Measurements from ENCODE around the gene LRRC26. TPM values are rescaled to one million over a fixed set of nuclear protein-coding genes. Genes with fewer than 3 reads are reported as not detected.

LRRC26 gene
- total and polyA plus RNA-seq, 2 of the 13 experiments (the other 11 are each of a cell fraction or from before 2014, with no cell fraction given): not detected

DNA sequence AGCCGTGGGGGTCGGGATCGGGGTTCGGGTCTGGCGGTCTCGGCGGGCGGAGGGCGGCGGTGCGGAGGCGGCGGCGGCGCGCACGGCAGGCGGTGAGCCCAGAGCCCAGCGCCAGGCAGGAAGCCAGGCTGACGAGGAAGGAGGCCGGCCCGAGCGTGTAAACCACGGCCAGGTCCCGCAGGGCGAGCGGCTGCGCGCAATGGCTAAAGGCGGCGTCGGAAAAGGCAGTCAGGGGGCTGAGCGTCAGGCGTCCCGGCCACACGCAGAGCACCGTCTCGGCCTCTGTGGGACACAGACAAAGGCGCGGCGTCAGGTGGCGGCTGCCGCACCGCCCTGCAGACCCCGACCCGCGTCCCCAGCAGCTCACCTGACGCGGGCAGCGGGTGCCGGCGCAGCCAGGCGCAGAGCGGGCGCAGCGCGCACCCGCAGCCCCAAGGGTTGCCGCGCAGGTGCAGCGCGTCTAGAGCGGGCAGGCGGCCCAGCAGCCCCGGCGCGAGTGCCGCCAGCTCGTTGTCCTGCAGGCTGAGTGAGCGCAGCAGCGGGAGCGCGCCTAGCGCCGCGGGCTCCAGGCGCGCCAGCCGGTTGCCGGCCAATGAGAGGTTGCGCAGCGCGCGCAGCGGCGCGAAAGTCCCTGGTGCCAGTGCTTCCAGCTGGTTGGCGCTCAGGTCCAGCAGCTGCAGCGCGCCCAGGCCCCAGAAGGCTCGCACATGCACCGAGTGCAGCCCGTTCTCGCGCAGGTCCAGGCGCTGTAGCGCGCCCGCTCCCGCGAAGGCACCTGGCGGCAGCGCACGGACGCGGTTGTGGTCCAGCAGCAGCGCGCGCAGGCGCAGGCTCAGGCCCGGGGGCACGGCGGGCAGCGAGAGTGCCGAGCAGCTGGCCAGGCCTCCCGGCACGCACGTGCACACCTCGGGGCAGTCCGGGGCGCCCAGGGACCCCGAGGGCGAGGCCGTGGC is 671 bp downstream of the LRRC26 start (continued):
- TF ChIP-seq, protein P1, sequence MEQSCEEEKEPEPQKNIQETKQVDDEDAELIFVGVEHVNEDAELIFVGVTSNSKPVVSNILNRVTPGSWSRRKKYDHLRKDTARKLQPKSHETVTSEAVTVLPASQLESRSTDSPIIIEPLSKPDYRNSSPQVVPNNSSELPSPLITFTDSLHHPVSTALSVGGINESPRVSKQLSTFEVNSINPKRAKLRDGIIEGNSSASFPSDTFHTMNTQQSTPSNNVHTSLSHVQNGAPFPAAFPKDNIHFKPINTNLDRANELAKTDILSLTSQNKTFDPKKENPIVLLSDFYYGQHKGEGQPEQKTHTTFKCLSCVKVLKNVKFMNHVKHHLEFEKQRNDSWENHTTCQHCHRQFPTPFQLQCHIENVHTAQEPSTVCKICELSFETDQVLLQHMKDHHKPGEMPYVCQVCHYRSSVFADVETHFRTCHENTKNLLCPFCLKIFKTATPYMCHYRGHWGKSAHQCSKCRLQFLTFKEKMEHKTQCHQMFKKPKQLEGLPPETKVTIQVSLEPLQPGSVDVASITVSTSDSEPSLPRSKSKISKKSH (CRISPR knock-in tag; IDR thresholded peaks at IDR 0.05; ENCODE audit: borderline replicate concordance): no peak
- TF ChIP-seq KLF9 (CRISPR knock-in tag; IDR thresholded peaks at IDR 0.05; ENCODE audit: low read depth): no peak
- 0 out of 2 replicates have a peak, but pooled peaks have one; percentile 75 for TF ChIP-seq HDAC6 (IDR thresholded peaks at IDR 0.05; ENCODE audit: low read depth, low read length)
- no peak for TF ChIP-seq NR3C1 (CRISPR knock-in tag; IDR thresholded peaks at IDR 0.05)
- no peak for TF ChIP-seq RORA (CRISPR knock-in tag; IDR thresholded peaks at IDR 0.05)
- TF ChIP-seq ZNF598 (CRISPR knock-in tag; IDR thresholded peaks at IDR 0.05; ENCODE audit: borderline replicate concordance): no peak
- 0 out of 2 replicates have a peak, but pooled peaks have one; percentile 77 for TF ChIP-seq EZH2 (conservative IDR thresholded peaks at IDR 0.05; ENCODE audit: low read depth, low read length)
- peak; percentile 26 for TF ChIP-seq NFYC (CRISPR knock-in tag; IDR thresholded peaks at IDR 0.05)
- TF ChIP-seq, protein P2, sequence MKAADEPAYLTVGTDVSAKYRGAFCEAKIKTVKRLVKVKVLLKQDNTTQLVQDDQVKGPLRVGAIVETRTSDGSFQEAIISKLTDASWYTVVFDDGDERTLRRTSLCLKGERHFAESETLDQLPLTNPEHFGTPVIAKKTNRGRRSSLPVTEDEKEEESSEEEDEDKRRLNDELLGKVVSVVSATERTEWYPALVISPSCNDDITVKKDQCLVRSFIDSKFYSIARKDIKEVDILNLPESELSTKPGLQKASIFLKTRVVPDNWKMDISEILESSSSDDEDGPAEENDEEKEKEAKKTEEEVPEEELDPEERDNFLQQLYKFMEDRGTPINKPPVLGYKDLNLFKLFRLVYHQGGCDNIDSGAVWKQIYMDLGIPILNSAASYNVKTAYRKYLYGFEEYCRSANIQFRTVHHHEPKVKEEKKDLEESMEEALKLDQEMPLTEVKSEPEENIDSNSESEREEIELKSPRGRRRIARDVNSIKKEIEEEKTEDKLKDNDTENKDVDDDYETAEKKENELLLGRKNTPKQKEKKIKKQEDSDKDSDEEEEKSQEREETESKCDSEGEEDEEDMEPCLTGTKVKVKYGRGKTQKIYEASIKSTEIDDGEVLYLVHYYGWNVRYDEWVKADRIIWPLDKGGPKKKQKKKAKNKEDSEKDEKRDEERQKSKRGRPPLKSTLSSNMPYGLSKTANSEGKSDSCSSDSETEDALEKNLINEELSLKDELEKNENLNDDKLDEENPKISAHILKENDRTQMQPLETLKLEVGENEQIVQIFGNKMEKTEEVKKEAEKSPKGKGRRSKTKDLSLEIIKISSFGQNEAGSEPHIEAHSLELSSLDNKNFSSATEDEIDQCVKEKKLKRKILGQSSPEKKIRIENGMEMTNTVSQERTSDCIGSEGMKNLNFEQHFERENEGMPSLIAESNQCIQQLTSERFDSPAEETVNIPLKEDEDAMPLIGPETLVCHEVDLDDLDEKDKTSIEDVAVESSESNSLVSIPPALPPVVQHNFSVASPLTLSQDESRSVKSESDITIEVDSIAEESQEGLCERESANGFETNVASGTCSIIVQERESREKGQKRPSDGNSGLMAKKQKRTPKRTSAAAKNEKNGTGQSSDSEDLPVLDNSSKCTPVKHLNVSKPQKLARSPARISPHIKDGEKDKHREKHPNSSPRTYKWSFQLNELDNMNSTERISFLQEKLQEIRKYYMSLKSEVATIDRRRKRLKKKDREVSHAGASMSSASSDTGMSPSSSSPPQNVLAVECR (CRISPR knock-in tag; IDR thresholded peaks at IDR 0.05; ENCODE audit: borderline replicate concordance): no peak; the same call in 1 of the 2 replicates
- no peak for TF ChIP-seq ZNF230 (CRISPR knock-in tag; IDR thresholded peaks at IDR 0.05)
- TF ChIP-seq ZNF136 (CRISPR knock-in tag; IDR thresholded peaks at IDR 0.05; ENCODE audit: low read depth): no peak
- TF ChIP-seq NR2F6 (IDR thresholded peaks at IDR 0.05): no peak
- TF ChIP-seq NR2F6 (CRISPR knock-in tag; IDR thresholded peaks at IDR 0.05): no peak
- no peak for TF ChIP-seq RXRB (CRISPR knock-in tag; IDR thresholded peaks at IDR 0.05; ENCODE audit: borderline replicate concordance)
- no peak for TF ChIP-seq ZNF451 (CRISPR knock-in tag; IDR thresholded peaks at IDR 0.05)
- 0 out of 2 replicates have a peak, but pooled peaks have one; percentile 26 for TF ChIP-seq ZSCAN25 (CRISPR knock-in tag; IDR thresholded peaks at IDR 0.05)
- TF ChIP-seq SALL2 (CRISPR knock-in tag; IDR thresholded peaks at IDR 0.05): no peak
- no peak for TF ChIP-seq ZNF432 (CRISPR knock-in tag; IDR thresholded peaks at IDR 0.05; ENCODE audit: borderline replicate concordance)
- no peak for TF ChIP-seq HOXA9 (CRISPR knock-in tag; IDR thresholded peaks at IDR 0.05; ENCODE audit: borderline replicate concordance)
- TF ChIP-seq, protein P3, sequence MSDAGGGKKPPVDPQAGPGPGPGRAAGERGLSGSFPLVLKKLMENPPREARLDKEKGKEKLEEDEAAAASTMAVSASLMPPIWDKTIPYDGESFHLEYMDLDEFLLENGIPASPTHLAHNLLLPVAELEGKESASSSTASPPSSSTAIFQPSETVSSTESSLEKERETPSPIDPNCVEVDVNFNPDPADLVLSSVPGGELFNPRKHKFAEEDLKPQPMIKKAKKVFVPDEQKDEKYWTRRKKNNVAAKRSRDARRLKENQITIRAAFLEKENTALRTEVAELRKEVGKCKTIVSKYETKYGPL (CRISPR knock-in tag; IDR thresholded peaks at IDR 0.05): no peak
- no peak for TF ChIP-seq ZMYM2 (CRISPR knock-in tag; IDR thresholded peaks at IDR 0.05)
- 0 out of 4 replicates have a peak, but pooled peaks of 1 of the 2 experiments have one; percentile 40 for TF ChIP-seq KLF16 (CRISPR knock-in tag; IDR thresholded peaks at IDR 0.05)
- 0 out of 2 replicates have a peak, but pooled peaks have one; percentile 47 for TF ChIP-seq ZNF253 (CRISPR knock-in tag; IDR thresholded peaks at IDR 0.05; ENCODE audit: borderline replicate concordance)
- no peak for TF ChIP-seq ZNF468 (CRISPR knock-in tag; IDR thresholded peaks at IDR 0.05)

All from HepG2 (cell line).